HG03135 (cell line): ENCODE results near the gene PAQR9.
A peak's percentile ranks its signal among the peaks of the same experiment; 100 is the strongest.

Experiments used
- ATAC-seq: cut with Tn5 transposase; IDR thresholded peaks from one replicate; pipeline ENCODE4 v1.9.1; 2021; ENCODE audit warnings: mild to moderate bottlenecking, moderate library complexity; ENCODE audit not compliant: unreplicated experiment

Gene PAQR9

GRCh38 chr3:142983318-142983717 is 19.8 kb upstream of the PAQR9 start:
- ATAC-seq = no peak

GRCh38 chr3:142982038-142982773 is 18.7 kb upstream of the PAQR9 start:
- ATAC-seq = no peak

GRCh38 chr3:142981108-142981507 is 17.6 kb upstream of the PAQR9 start:
- no peak for ATAC-seq

DNA sequence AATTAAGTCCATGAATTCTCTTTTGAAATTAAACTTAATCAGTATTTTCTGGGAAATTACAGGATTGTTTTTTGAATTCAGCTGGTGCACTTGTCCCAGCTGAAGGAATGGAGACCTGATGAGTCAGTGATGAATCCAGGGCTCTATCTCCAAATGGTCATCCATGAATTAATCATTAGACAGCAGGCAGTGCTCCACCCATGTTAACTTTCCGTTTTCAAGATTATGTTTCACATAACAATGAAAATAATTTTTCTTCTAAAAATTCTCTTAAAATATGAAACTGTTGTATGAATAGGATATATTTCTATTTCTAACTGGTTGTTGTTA is 13.9 kb upstream of the PAQR9 start:
- no peak for ATAC-seq

DNA sequence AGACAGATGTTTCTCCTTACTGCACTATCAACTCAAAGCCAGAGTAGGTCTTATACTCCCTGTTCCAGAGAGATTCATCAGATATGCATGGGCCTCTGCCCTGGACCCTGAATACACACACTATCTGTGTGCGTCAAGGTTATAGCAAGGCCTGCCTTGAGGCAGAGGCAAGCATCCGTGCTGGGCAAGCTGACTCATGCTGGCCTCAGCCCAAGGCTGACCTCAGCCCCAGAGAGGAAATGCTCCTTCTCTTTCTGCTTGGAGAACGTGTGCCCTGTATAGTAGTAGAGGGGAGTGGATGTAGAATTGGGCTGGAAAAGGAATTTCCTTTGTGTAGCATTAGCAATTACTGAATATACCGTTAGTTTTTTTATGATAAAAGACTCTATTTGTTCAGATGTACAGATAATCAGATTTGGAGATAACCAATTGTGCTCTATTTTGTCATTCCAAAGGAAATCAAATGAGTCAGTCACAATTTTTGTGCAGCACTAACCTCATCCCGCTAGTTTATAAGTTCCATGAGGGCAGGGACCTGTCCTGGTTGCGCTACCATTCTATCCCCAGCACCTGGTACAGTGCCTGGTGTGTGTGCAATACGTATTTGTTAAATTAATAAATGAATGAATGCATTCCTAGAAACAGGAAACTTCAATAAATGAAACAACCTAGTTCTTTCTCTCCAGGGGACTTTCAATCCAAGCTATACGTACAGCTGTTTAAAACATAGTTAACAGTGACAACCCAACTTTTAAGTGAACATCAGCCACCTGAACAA is 13.3 kb upstream of the PAQR9 start:
- ATAC-seq = no peak

DNA sequence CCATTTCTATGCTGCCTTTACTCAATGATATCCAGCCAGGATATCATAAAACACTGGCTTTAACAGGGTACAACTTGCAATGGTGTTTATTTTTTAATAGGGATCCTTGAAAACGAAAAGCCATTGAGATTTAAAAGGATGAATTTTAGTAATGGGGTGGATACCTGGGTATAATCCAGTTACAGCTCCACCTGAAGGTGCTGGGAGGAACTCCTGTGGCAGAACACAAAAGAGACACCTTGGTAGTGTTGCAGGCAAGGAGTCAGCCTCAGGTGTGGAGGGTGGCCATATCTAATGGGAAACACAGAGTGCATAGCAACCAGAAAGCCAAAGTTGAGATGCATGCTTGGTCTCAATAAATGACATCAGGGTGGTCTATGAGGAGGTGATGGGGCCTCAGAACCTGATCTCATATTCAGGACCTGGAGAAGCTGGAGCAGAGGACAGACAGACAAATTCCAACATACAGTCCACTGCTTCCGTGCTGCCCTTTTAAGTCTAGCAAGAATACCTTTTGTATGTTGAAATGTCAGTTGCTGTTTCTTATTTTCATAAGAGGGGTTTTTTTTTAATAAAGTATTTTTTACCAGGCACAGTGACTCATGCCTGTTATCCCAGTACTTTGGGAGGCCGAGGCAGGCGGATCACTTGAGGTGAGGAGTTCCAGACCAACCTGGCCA is 12.0 kb upstream of the PAQR9 start:
- no peak for ATAC-seq

GRCh38 chr3:142973217-142974009 is 9.9 kb upstream of the PAQR9 start:
- ATAC-seq = no peak

- ATAC-seq = no peak
These were observed 8.7 kb upstream of the PAQR9 start for GRCh38 chr3:142972092-142972753.

- ATAC-seq = no peak
These were observed 8.0 kb upstream of the PAQR9 start for GRCh38 chr3:142971431-142971830.

DNA sequence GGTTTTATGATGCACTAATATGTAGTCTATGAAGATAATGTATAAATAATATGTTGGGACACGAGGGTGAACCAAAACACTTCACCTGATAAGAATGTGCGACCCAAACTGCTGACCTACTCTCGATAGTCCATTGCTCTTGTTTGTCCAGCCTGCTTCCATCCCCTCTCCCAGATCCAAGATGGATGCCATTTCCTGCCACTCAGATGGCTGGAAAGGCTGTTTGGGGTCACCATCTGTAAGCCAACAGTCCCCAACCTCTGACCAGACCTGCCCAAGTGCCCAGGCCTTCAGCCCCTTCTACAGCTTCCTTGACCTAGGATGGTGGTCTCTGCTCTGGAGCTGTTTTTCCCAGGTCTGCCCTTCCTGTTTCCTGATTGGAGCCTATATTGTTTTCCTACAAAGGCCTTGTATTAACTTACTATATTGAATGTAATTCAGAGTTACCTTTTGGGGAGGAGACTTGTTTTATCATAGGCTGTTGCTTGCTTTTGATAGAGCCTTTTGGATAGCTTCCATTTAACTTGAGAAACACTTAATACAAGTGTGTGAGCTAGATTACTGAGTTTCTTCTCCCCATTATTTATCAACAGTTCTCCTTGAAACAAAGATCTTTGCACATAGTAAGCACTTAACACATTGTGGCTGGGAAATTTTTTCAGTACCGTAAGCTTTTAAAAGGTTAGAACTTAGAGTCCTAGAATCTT is 5.0 kb upstream of the PAQR9 start:
- ATAC-seq = no peak

DNA sequence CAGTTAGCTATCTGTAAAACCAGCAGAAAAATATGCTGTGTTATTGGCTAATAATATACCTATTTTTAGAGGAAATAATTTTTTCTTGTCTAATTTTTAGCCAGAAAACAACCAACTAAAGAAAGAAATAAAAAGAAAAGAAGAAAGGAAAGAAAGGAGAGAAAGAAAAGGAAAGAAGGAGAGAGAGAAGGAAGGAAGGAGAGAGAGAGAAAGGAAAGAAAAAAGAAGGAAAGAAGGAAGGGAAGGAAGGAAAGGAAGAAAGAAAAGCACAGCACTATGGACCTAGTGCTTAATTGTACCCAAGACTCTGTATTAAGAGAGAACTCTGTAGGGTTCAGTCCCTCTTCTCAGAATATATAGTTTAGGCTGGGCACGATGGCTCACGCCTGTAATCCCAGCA is 3.3 kb upstream of the PAQR9 start:
- no peak for ATAC-seq

DNA sequence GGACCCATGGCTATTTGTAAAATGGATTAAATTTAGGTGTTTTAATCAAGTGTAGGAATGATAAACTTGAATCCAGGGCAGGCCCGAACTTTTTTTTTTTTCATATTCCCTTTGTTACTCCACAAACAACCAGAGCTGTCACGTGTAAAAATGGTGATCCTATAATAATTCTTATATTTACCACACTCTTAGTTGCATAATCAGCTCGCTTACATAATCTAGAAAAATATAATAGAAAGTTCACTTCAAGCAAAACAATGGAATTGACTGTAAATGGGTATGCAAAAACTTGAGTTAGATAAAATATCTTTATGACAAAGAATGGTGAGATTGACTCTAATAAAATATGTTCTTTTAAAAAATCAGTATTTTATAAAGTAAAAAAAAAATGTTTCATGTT is 2.1 kb upstream of the PAQR9 start:
- no peak for ATAC-seq

DNA sequence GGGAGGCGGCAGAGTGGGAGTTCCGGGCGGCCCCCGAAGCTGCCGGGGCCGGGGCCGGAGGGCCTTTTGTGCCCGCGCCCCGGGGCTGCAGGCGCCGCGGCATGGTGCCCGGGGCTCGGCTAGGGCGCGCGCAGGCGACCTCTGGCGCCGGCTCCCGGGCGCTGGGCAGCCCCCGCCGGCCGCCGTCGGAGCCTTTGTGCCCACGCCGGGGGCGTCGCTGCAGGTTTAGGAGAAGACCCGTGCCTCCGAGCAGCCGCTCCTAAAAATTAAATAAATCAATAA is 299 bp downstream of the PAQR9 start:
- peak; percentile 26 for ATAC-seq

DNA sequence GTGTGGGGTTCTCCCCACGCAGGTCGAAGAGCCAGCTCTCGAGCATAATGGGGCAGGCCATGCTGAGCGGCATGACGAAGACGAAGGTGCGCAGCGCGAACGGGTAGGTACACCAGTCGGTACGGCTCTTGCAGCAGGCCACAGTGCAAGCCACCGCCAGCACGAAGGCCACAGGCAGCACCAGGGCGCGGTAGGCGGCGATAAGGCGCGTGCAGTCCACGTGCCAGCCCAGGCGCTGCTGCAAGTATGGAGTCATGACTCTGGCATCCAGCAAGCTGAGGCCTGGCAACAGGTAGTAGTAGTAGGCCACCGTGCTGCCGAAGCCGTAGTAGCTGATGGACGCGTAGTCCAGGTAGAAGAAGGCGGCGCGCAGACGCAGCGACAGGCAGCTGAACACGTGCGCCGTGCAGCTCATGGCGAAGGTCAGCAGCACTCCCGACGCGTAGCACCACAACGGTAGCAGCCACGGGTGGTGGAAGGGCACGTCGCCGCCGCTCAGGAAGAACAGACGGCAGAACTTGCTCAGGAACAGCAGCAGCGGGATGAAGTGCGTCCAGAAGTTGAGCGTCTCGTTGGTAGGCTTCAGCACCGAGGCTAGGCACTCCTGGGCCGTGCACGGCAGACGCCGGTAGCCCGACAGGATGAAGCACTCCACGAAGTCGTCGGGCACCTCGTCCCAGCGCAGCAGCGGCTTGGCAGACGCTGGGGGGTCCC is 797 bp downstream of the PAQR9 start:
- ATAC-seq = peak; percentile 3

GRCh38 chr3:142962175-142962519 is 1.3 kb downstream of the PAQR9 start:
- no peak for ATAC-seq

DNA sequence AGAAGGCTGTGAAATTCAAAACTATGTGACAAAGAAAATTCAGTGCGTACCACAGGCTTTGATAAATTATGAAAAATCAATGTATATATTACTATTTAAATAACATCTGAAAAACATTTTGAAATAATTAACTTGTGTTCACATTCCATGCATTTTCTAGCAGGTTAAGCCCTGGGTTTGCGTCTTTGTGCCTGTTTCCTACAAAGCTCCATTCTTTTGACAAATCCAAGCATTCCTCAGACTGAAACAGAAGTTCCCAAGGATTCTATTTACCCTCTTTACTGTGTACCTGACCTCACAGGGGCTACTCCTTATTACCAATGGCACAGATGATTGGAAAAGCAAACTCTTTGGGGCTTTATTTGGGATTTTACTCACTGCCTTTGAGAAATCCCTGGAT is 1.9 kb downstream of the PAQR9 start:
- no peak for ATAC-seq

- no peak for ATAC-seq
These were observed 3.1 kb downstream of the PAQR9 start for GRCh38 chr3:142960322-142960850.

GRCh38 chr3:142958707-142959106 is 4.8 kb downstream of the PAQR9 start:
- ATAC-seq = no peak

GRCh38 chr3:142953443-142953842 is 10.0 kb downstream of the PAQR9 start:
- ATAC-seq = no peak
